Testis (tissue), 2 donors: ENCODE results near the gene WNT3.

Source experiments
- POLR2A ChIP-seq: fragments of 450-650 bp; IDR thresholded peaks from one replicate; pipeline ENCODE4 v1.6.1; 2017; ENCODE audit warnings: antibody characterized with exemption, mild to moderate bottlenecking, moderate library complexity
- TF ChIP-seq, protein P1 (sequence below), 3 experiments: fragments of 450-650 bp in 2 of 3; fragments of 200-600 bp in 1 of 3; sonication (generic) in 1 of 3; IDR thresholded peaks; one replicate each; pipeline ENCODE4 v1.5.1; 2016 to 2019; ENCODE audit warnings: antibody characterized with exemption in 3 of 3, mild to moderate bottlenecking in 2 of 3, moderate library complexity in 1 of 3

DNA sequence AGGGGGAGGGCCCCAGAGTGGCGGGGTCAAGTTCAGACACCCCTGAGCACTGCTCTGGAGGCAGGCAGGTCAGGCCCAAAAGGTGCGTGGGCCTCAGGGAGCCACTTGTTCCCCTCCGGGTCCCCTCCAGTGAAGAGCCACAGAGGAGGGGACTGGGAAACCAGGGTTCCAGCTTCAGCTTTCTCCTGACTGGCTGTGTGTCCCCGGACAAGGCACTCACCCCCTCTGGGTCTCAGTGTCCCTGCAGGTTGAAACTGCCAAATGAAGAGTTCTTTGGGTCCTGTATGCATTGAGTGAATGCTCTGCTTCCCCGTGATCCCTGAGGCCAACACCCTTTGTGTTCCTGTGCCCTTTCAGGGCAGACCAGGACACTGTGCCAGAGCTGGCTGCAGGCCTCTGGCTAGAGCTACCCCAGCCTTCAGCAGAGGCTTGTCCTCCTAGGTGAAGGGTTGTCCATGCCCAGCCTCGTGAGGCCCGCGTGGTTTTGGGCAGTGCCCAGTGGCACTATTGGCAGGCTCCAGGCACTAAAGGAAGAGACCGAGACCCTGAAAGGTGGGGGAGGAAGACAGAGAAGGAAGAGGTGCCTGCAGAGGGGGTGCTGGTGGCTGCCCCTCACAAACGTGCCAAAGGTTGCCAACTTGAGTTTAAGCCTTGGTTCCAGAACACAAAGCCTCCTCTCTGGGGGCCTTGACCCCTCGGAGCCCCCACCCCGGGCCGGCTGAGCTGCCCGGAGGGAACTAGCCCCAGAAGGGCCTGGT, 13.3 kb upstream of the WNT3 start:
- TF ChIP-seq, protein P1, sequence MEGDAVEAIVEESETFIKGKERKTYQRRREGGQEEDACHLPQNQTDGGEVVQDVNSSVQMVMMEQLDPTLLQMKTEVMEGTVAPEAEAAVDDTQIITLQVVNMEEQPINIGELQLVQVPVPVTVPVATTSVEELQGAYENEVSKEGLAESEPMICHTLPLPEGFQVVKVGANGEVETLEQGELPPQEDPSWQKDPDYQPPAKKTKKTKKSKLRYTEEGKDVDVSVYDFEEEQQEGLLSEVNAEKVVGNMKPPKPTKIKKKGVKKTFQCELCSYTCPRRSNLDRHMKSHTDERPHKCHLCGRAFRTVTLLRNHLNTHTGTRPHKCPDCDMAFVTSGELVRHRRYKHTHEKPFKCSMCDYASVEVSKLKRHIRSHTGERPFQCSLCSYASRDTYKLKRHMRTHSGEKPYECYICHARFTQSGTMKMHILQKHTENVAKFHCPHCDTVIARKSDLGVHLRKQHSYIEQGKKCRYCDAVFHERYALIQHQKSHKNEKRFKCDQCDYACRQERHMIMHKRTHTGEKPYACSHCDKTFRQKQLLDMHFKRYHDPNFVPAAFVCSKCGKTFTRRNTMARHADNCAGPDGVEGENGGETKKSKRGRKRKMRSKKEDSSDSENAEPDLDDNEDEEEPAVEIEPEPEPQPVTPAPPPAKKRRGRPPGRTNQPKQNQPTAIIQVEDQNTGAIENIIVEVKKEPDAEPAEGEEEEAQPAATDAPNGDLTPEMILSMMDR (IDR thresholded peaks at IDR 0.05): no peak
- no peak for TF ChIP-seq POLR2A
